ENCODE data around the gene TCF3.
"Not testable (repeated sequence)": the region's sequence is repeated elsewhere in the genome, so short reads cannot be mapped to it uniquely, and the experiment has no call there.

DNA sequence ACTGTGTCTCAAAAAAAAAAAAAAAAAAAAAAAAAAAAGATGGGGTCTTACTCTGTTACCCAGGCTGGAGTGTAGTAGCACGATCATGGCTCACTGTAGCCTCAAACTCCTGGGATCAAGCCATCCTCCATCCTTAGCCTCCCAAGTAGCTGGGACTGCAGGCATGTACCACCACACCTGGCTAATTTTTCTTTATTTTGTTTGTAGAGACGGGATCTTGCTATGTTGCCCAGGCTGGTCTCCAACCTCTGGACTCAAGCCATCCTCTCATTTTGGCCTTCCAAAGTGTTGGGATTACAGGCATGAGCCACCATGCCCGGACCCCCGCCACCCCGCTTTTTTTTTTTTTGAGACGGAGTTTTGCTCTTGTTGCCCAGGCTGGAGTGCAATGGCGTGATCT lies 10.8 kb upstream of the TCF3 start:
- TF ChIP-seq FOS (IDR thresholded peaks at IDR 0.05; ENCODE audit: borderline replicate concordance, extremely low read depth, insufficient read length); ZZZ3 (IDR thresholded peaks at IDR 0.05; ENCODE audit: control insufficient read depth, insufficient read length, low read depth): not testable (repeated sequence)
- TF ChIP-seq, protein P1, sequence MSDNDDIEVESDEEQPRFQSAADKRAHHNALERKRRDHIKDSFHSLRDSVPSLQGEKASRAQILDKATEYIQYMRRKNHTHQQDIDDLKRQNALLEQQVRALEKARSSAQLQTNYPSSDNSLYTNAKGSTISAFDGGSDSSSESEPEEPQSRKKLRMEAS (IDR thresholded peaks at IDR 0.05; ENCODE audit: low read depth, low read length): not testable (repeated sequence)
- TF ChIP-seq, protein P2, sequence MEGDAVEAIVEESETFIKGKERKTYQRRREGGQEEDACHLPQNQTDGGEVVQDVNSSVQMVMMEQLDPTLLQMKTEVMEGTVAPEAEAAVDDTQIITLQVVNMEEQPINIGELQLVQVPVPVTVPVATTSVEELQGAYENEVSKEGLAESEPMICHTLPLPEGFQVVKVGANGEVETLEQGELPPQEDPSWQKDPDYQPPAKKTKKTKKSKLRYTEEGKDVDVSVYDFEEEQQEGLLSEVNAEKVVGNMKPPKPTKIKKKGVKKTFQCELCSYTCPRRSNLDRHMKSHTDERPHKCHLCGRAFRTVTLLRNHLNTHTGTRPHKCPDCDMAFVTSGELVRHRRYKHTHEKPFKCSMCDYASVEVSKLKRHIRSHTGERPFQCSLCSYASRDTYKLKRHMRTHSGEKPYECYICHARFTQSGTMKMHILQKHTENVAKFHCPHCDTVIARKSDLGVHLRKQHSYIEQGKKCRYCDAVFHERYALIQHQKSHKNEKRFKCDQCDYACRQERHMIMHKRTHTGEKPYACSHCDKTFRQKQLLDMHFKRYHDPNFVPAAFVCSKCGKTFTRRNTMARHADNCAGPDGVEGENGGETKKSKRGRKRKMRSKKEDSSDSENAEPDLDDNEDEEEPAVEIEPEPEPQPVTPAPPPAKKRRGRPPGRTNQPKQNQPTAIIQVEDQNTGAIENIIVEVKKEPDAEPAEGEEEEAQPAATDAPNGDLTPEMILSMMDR (IDR thresholded peaks at IDR 0.05 in 2 of 3, conservative IDR thresholded peaks at IDR 0.05 in 1 of 3; ENCODE audit: control insufficient read depth in 2 of 3, extremely low read depth in 1 of 3, insufficient read depth in 1 of 3, low read depth in 3 of 3, low read length in 3 of 3): not testable (repeated sequence)

Data from GM12878 (cell line).